Occipital lobe (tissue), 2 donors: ENCODE data around the gene KIAA1671. TPM values are rescaled to one million over a fixed set of nuclear protein-coding genes. Genes with fewer than 3 reads are reported as not detected.
"Not testable (repeated sequence)": the region's sequence is repeated elsewhere in the genome, so short reads cannot be mapped to it uniquely, and the experiment has no call there.

Experiments
- DNase-seq: peaks from one replicate; lab custom pipeline; 2025; lab: John Stamatoyannopoulos, UW
- total RNA-seq: library from RNA; depleted of rRNA; stranded (reverse); fragments of >200 nt; gene quantifications from one replicate; pipeline ENCODE4 v1.2.3, GENCODE V29; 2014

KIAA1671 gene
- total RNA-seq, 1 donor from 2014 or later: 5.0 TPM

GRCh38 chr22:25196326-25196725 is 243.8 kb downstream of the KIAA1671 start:
- DNase-seq: no peak

- DNase-seq: no peak
Observed at GRCh38 chr22:25197340-25197739, 244.8 kb downstream of the KIAA1671 start.

- DNase-seq: peak; percentile 39
Observed at GRCh38 chr22:25199731-25200520, 247.4 kb downstream of the KIAA1671 start, which contains the start of gene CRYBB3. Gene CRYBB3, plus strand, starts transcription at chr22:25199858. Its CDS starts 1,539 bp downstream, at chr22:25201397.

GRCh38 chr22:25200967-25201366 is 248.5 kb downstream of the KIAA1671 start:
- no peak for DNase-seq

- DNase-seq: no peak
Observed at GRCh38 chr22:25201557-25202273, 249.2 kb downstream of the KIAA1671 start.

GRCh38 chr22:25202290-25202921 is 249.9 kb downstream of the KIAA1671 start:
- DNase-seq: peak; percentile 28

GRCh38 chr22:25203082-25203481 is 250.6 kb downstream of the KIAA1671 start:
- DNase-seq: no peak

- DNase-seq: not testable (repeated sequence)
Observed at GRCh38 chr22:25204547-25204946, 252.0 kb downstream of the KIAA1671 start.

- DNase-seq: no peak
Observed at GRCh38 chr22:25205847-25206246, 253.3 kb downstream of the KIAA1671 start.

GRCh38 chr22:25206998-25207397 is 254.5 kb downstream of the KIAA1671 start:
- DNase-seq: no peak

GRCh38 chr22:25207553-25208157 is 255.1 kb downstream of the KIAA1671 start:
- no peak for DNase-seq

GRCh38 chr22:25208328-25208727 is 255.8 kb downstream of the KIAA1671 start:
- no peak for DNase-seq

GRCh38 chr22:25208743-25209505 is 256.4 kb downstream of the KIAA1671 start:
- no peak for DNase-seq

- DNase-seq: no peak
Observed at GRCh38 chr22:25210793-25211192, 258.3 kb downstream of the KIAA1671 start.

- no peak for DNase-seq
Observed at GRCh38 chr22:25212337-25212736, 259.8 kb downstream of the KIAA1671 start.

- DNase-seq: no peak
Observed at GRCh38 chr22:25213221-25213620, 260.7 kb downstream of the KIAA1671 start.

GRCh38 chr22:25216230-25216629 is 263.7 kb downstream of the KIAA1671 start:
- DNase-seq: no peak

GRCh38 chr22:25219211-25219689 is 266.7 kb downstream of the KIAA1671 start, which contains the start of gene CRYBB2:
Gene CRYBB2, plus strand, starts transcription at chr22:25219639. Its CDS starts 1,791 bp downstream, at chr22:25221430.
- DNase-seq: no peak

GRCh38 chr22:25219948-25220442 is 267.5 kb downstream of the KIAA1671 start:
- DNase-seq: no peak

- no peak for DNase-seq
Observed at GRCh38 chr22:25221790-25222189, 269.3 kb downstream of the KIAA1671 start.
